HCT116 (cell line): ENCODE measurements around the gene GCDH. TPM values are rescaled to one million over a fixed set of nuclear protein-coding genes. Genes with fewer than 3 reads are reported as not detected.
"Not testable (repeated sequence)": the region's sequence is repeated elsewhere in the genome, so short reads cannot be mapped to it uniquely, and the experiment has no call there.

Experiments used
- ATAC-seq: fragments of 200-7000 bp; cut with Tn5 transposase; 2 replicates; pipeline ENCODE4 v1.9.1; 2020; ENCODE audit warnings: mild to moderate bottlenecking, moderate library complexity
- BruUV-seq: library from RNA; stranded (reverse); fragments of 400-500 nt; replicated peaks from 2 replicates; lab custom pipeline; 2021; lab: Mats Ljungman, UMichigan
- CTCF ChIA-PET: fragments of 300-600 bp; sonication (Branson Sonifier 250); formaldehyde crosslinking; loops from one replicate; lab custom pipeline; 2021; ENCODE audit warnings: antibody characterized with exemption; lab: Charles Lee
- POLR2A ChIA-PET: fragments of 300-600, 350-600 bp; sonication (Branson Sonifier 250); formaldehyde crosslinking; loops from one replicate; lab custom pipeline; 2021; ENCODE audit warnings: antibody characterized with exemption; lab: Charles Lee
- RAD21 ChIA-PET, 2 experiments: fragments of 300-600 bp; sonication (Branson Sonifier 250); formaldehyde crosslinking; loops; one replicate each; lab custom pipeline; 2023; ENCODE audit warnings: low total read pairs in 2 of 2; ENCODE audit not compliant: uncharacterized antibody in 2 of 2, unreplicated experiment in 2 of 2, low non-redundant PET in 1 of 2; lab: Charles Lee
- DNase-seq: peaks from one replicate; pipeline ENCODE4 v3.0.0-alpha.2; 2010; ENCODE audit warnings: low read depth, low spot score
- H2AFZ ChIP-seq: fragments of 200-600 bp; shearing (Covaris generic), sonication (generic); 2 replicates; pipeline ENCODE4 v1.6.1; 2017; ENCODE audit warnings: low read depth, mixed run types, mixed read lengths, antibody characterized with exemption, low read length; ENCODE audit not compliant: poor library complexity, severe bottlenecking
- H3K27ac ChIP-seq: 2 replicates; pipeline ENCODE4 v1.5.1; 2012; ENCODE audit warnings: low read depth, low read length
- H3K27me3 ChIP-seq: fragments of 200-600 bp; sonication (generic); 2 replicates; pipeline ENCODE4 v1.6.1; 2016; ENCODE audit warnings: mixed run types, low read length, mixed read lengths; ENCODE audit not compliant: insufficient read depth
- H3K36me3 ChIP-seq, 2 experiments: fragments of 200-500 bp in 1 of 2; fragments of 200-600 bp in 1 of 2; sonication (Bioruptor generic) in 1 of 2; sonication (generic) in 1 of 2; 2 replicates each; pipeline versions ENCODE4 v1.5.1 to v1.6.1; 2014 to 2016; ENCODE audit warnings: low read length in 2 of 2, inconsistent platforms in 1 of 2, mixed read lengths in 1 of 2, mixed run types in 1 of 2; ENCODE audit not compliant: insufficient read depth in 2 of 2, control insufficient read depth in 1 of 2
- H3K4me1 ChIP-seq, 2 experiments: fragments of 200-600 bp in 1 of 2; sonication (generic) in 1 of 2; 2 replicates each; pipeline versions ENCODE4 v1.5.1 to v1.6.1; 2012 to 2017; ENCODE audit warnings: low read length in 2 of 2, inconsistent platforms in 1 of 2, mild to moderate bottlenecking in 1 of 2, mixed read lengths in 1 of 2, mixed run types in 1 of 2, moderate library complexity in 1 of 2; ENCODE audit not compliant: insufficient read depth in 2 of 2, control insufficient read depth in 1 of 2
- H3K4me2 ChIP-seq: fragments of 200-600 bp; sonication (generic); 2 replicates; pipeline ENCODE4 v1.6.1; 2017; ENCODE audit warnings: mixed run types, low read length, mixed read lengths
- H3K4me3 ChIP-seq, 2 experiments: fragments of 200-600 bp in 1 of 2; sonication (generic) in 1 of 2; replicated peaks in 1 of 2; 2 replicates each; pipeline ENCODE4 v1.5.1; 2011 to 2016; ENCODE audit warnings: low read length in 2 of 2, control low read depth in 1 of 2, low read depth in 1 of 2, mild to moderate bottlenecking in 1 of 2, mixed read lengths in 1 of 2, mixed run types in 1 of 2
- H3K79me2 ChIP-seq: fragments of 200-600 bp; sonication (generic); 2 replicates; pipeline ENCODE4 v1.6.1; 2017; ENCODE audit warnings: mild to moderate bottlenecking, mixed run types, low read length, moderate library complexity, mixed read lengths; ENCODE audit not compliant: insufficient read depth
- H3K9ac ChIP-seq: fragments of 200-600 bp; sonication (generic); 2 replicates; pipeline ENCODE4 v1.6.1; 2016; ENCODE audit warnings: low read length, mixed read lengths
- H3K9me2 ChIP-seq: fragments of 200-600 bp; sonication (generic), shearing (Covaris generic); 2 replicates; pipeline ENCODE4 v1.6.1; 2017; ENCODE audit warnings: mixed run types, mild to moderate bottlenecking, moderate library complexity; ENCODE audit not compliant: insufficient read depth
- H3K9me3 ChIP-seq, 2 experiments: fragments of 200-500 bp in 1 of 2; fragments of 200-600 bp in 1 of 2; sonication (Bioruptor generic) in 1 of 2; sonication (generic) in 1 of 2; 2 replicates each; pipeline ENCODE4 v1.6.1; 2014 to 2017; ENCODE audit warnings: low read length in 2 of 2, mixed read lengths in 2 of 2, inconsistent platforms in 1 of 2, low read depth in 1 of 2, mild to moderate bottlenecking in 1 of 2, mixed run types in 1 of 2, moderate library complexity in 1 of 2; ENCODE audit not compliant: control insufficient read depth in 1 of 2, insufficient read depth in 1 of 2
- H4K20me1 ChIP-seq: fragments of 200-600 bp; sonication (generic), shearing (Covaris generic); 2 replicates; pipeline ENCODE4 v1.6.1; 2017; ENCODE audit warnings: mixed run types, mild to moderate bottlenecking, moderate library complexity; ENCODE audit not compliant: insufficient read depth
- EGR1 ChIP-seq: IDR thresholded peaks from 2 replicates; pipeline ENCODE4 v1.6.1; 2012; ENCODE audit warnings: low read depth
- FOSL1 ChIP-seq: IDR thresholded peaks from 2 replicates; pipeline ENCODE4 v1.6.1; 2012; ENCODE audit warnings: low read depth
- POLR2A ChIP-seq: IDR thresholded peaks from 2 replicates; pipeline ENCODE4 v1.7.0; 2011; ENCODE audit warnings: borderline replicate concordance; ENCODE audit not compliant: insufficient read depth, insufficient read length; ENCODE audit errors: extremely low read depth
- POLR2AphosphoS5 ChIP-seq: IDR thresholded peaks from 2 replicates; pipeline ENCODE4 v1.6.1; 2011; ENCODE audit warnings: mild to moderate bottlenecking, low read depth, low read length, moderate library complexity
- RAD21 ChIP-seq: IDR thresholded peaks from 2 replicates; pipeline ENCODE4 v1.6.1; 2012; ENCODE audit warnings: low read depth, mild to moderate bottlenecking
- SRF ChIP-seq: IDR thresholded peaks from 2 replicates; pipeline ENCODE4 v1.6.1; 2012; ENCODE audit warnings: low read depth
- intact Hi-C: fragments of 100-400 bp; cut with micrococcal nuclease; formaldehyde crosslinking; loops from 2 replicates; pipeline ENCODE4 v1.10.0; 2022
- total RNA-seq: library from RNA; stranded (reverse); gene quantifications from one replicate; pipeline ENCODE4 v1.2.1, GENCODE V29; 2021; ENCODE audit not compliant: unreplicated experiment
- TF ChIP-seq, protein P1 (sequence below), 3 experiments: fragments of 200-600 bp in 1 of 3; sonication (generic) in 1 of 3; IDR thresholded peaks in 2 of 3; conservative IDR thresholded peaks in 1 of 3; 2 replicates each; pipeline ENCODE4 v1.5.1; 2012 to 2017; ENCODE audit warnings: low read depth in 2 of 3, low read length in 2 of 3, antibody characterized with exemption in 1 of 3, borderline replicate concordance in 1 of 3, control low read depth in 1 of 3, mild to moderate bottlenecking in 1 of 3, mixed read lengths in 1 of 3, mixed run types in 1 of 3, moderate library complexity in 1 of 3; ENCODE audit not compliant: insufficient read depth in 1 of 3

Gene GCDH
- total RNA-seq, 1 experiment from 2014 or later, result 23.2 TPM

DNA sequence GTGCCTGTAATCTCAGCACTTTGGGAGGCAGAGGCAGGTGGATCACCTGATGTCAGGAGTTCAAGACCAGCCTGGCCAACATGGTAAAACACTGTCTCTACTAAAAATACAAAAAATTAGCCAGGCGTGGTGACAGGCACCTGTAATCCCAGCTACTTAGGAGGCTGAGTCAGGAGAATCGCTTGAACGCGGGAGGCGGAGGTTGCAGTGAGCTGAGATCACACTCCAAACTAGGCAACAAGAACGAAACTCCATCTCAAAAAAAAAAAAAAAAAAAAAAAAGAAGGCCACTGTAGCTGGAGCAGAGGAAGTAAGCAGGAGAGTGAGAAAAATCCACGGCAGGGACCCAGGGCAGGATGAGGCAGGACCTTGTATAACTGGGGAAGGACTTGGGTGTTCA lies 44.3 kb upstream of the GCDH start:
- H2AFZ ChIP-seq, H3K27me3 ChIP-seq, DNase-seq, H3K4me2 ChIP-seq, H3K9me2 ChIP-seq, H4K20me1 ChIP-seq, H3K9me3 ChIP-seq, BruUV-seq, ATAC-seq, POLR2A ChIA-PET, H3K27ac ChIP-seq, H3K4me3 ChIP-seq, H3K9ac ChIP-seq: not testable (repeated sequence)
- Histone ChIP-seq H3K36me3 (peaks cover 5 to 11% of the 10 kb centered on the region in 2 experiments; a peak in 1 of 4 replicates), H3K4me1 (peaks cover 4 to 18% of the 10 kb centered on the region in 2 experiments; a peak in 3 of 4 replicates), H3K79me2 (peaks cover 14% of the 10 kb centered on the region; the same call in 1 of the 2 replicates)
- ChIA-PET RAD21 (interaction anchor here (1.0 to 1.6 kb wide), 2 partner anchors 73 to 80 kb away, joined by 3 to 5 read pairs; no protein-coding TSS in a partner anchor), CTCF (interaction anchor here (0.7 to 2.3 kb wide), 14 partner anchors 9 to 89 kb away, joined by 3 to 34 read pairs (median 5); partner anchors contain the start of gene RTBDN)
- intact Hi-C loops, result loop anchor here (5.0 kb wide), 1 partner anchor 69 kb away; the partner anchor contains the start of gene HOOK2

DNA sequence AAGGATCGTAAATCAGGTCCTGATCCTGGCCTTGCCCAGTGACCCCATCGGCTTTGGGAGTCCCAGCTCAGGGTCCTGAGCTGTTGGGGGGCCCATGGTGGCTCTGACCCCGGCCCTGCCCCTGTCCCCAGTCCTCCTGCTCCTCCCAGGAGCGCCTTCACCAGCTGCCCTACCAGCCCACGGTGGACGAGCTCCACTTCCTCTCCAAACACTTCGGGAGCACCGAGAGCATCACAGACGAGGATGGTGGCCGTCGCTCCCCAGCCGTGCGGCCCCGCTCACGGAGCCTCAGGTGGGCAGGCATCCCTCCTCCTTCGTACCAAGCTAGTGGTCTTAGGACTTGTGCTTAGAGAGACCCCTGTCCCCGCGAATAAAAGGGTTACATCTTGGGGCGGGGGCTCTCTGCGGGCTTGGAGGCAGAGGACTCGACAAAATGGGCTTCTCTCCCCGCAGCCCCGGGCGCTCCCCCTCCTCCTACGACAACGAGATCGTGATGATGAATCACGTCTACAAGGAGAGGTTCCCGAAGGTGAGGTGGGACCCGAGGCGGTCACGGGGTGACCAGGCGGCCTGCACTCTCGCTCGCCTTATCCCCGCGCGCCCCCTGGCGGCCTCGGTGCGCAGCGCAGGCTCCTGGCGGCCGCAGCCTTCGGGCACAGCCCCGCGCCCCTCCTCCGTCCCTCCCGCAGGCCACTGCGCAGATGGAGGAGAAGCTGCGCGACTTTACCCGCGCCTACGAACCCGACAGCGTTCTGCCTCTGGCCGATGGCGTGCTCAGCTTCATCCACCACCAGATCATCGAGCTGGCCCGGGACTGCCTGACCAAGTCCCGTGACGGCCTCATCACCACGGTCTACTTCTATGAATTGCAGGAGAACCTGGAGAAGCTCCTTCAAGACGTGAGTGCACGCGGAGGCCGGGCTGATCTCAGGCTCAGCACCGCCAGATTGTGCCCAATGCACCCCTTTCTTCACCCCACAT lies 43.5 kb upstream of the GCDH start:
- ChIA-PET RAD21 (interaction anchor here (0.6 to 1.6 kb wide), 4 partner anchors 74 to 88 kb away, joined by 3 to 5 read pairs (median 4); no protein-coding TSS in a partner anchor), CTCF (interaction anchor here (0.6 to 2.3 kb wide), 23 partner anchors 8 to 124 kb away, joined by 3 to 34 read pairs (median 4); partner anchors contain the start of genes GCDH and RTBDN), POLR2A (no interaction called here)
- Histone ChIP-seq H3K9me2 (no peaks in the 10 kb centered on the region), H3K9ac (no peak overlapping the region), H3K27me3 (no peaks in the 10 kb centered on the region), H3K79me2 (peaks cover 10% of the 10 kb centered on the region; the same call in 1 of the 2 replicates), H4K20me1 (no peaks in the 10 kb centered on the region), H3K36me3 (peaks cover 8 to 11% of the 10 kb centered on the region in 2 experiments; a peak in 2 of 4 replicates), H2AFZ (no peak overlapping the region), H3K27ac (peak overlapping the region; percentile 22; the same call in 1 of the 2 replicates), H3K4me1 (peaks cover 4 to 18% of the 10 kb centered on the region in 2 experiments; a peak in 3 of 4 replicates), H3K9me3 (no peaks in the 10 kb centered on the region), H3K4me2 (peak overlapping the region; percentile 54), H3K4me3 (no peak overlapping the region)
- intact Hi-C loops, result loop anchor here (5.0 kb wide), 1 partner anchor 70 kb away; the partner anchor contains the start of gene HOOK2
- DNase-seq, result no peak
- BruUV-seq, result no TSS peak
- TF ChIP-seq POLR2A (no peak), POLR2AphosphoS5 (no peak), RAD21 (peak; percentile 96), FOSL1 (no peak), SRF (no peak), EGR1 (no peak)
- TF ChIP-seq, protein P1, sequence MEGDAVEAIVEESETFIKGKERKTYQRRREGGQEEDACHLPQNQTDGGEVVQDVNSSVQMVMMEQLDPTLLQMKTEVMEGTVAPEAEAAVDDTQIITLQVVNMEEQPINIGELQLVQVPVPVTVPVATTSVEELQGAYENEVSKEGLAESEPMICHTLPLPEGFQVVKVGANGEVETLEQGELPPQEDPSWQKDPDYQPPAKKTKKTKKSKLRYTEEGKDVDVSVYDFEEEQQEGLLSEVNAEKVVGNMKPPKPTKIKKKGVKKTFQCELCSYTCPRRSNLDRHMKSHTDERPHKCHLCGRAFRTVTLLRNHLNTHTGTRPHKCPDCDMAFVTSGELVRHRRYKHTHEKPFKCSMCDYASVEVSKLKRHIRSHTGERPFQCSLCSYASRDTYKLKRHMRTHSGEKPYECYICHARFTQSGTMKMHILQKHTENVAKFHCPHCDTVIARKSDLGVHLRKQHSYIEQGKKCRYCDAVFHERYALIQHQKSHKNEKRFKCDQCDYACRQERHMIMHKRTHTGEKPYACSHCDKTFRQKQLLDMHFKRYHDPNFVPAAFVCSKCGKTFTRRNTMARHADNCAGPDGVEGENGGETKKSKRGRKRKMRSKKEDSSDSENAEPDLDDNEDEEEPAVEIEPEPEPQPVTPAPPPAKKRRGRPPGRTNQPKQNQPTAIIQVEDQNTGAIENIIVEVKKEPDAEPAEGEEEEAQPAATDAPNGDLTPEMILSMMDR (IDR thresholded peaks at IDR 0.05 in 2 of 3, conservative IDR thresholded peaks at IDR 0.05 in 1 of 3; ENCODE audit: borderline replicate concordance in 1 of 3, insufficient read depth in 1 of 3, low read depth in 2 of 3, low read length in 2 of 3), result peak; percentile 81 to 98 (median 95)
- ATAC-seq, result peak; percentile 99
